WTC11 (cell line): Measurements from ENCODE around the gene TASL. TPM values are rescaled to one million over a fixed set of nuclear protein-coding genes. Genes with fewer than 3 reads are reported as not detected.
"Not testable (repeated sequence)": the region's sequence is repeated elsewhere in the genome, so short reads cannot be mapped to it uniquely, and the experiment has no call there.

Experiments used
- ATAC-seq: fragments of 200-7000 bp; cut with Tn5 transposase; 2 replicates; pipeline ENCODE4 v1.10.0; 2021; ENCODE audit warnings: mild to moderate bottlenecking, moderate library complexity
- CTCF ChIA-PET: fragments of 300-600 bp; sonication (Branson Sonifier 250); formaldehyde crosslinking; loops from one replicate; lab custom pipeline; 2021; ENCODE audit warnings: antibody characterized with exemption; lab: Charles Lee
- POLR2A ChIA-PET: fragments of 350-600 bp; sonication (Branson Sonifier 250); formaldehyde crosslinking; loops from one replicate; lab custom pipeline; 2021; ENCODE audit warnings: antibody characterized with exemption; lab: Charles Lee
- DNase-seq: peaks from one replicate; pipeline ENCODE4 v3.0.0; 2021; ENCODE audit warnings: low spot score
- H3K27ac Mint-ChIP-seq: 2 replicates; pipeline ENCODE4 v1.8.0; 2021; ENCODE audit warnings: mixed read lengths
- H3K27me3 Mint-ChIP-seq: 2 replicates; pipeline ENCODE4 v1.8.0; 2021; ENCODE audit warnings: low read depth, mild to moderate bottlenecking, moderate library complexity, mixed read lengths
- H3K36me3 Mint-ChIP-seq: 2 replicates; pipeline ENCODE4 v1.8.0; 2021; ENCODE audit warnings: mixed read lengths
- H3K4me1 Mint-ChIP-seq: 2 replicates; pipeline ENCODE4 v1.8.0; 2022; ENCODE audit warnings: mixed read lengths
- H3K4me3 Mint-ChIP-seq: 2 replicates; pipeline ENCODE4 v1.8.0; 2021; ENCODE audit warnings: mild to moderate bottlenecking, moderate library complexity, mixed read lengths
- H3K9me3 Mint-ChIP-seq: 2 replicates; pipeline ENCODE4 v1.8.0; 2021; ENCODE audit warnings: mixed read lengths
- E2F4 ChIP-seq: sonication (generic); formaldehyde crosslinking; IDR thresholded peaks from 2 replicates; pipeline ENCODE4 v1.8.1; 2022; ENCODE audit warnings: low read depth, mild to moderate bottlenecking, moderate library complexity, missing genetic modification reagents, borderline replicate concordance
- ERG ChIP-seq: fragments of 250-450 bp; sonication (Bioruptor Pico); IDR thresholded peaks from 2 replicates; pipeline ENCODE4 v1.8.0; 2021; ENCODE audit warnings: mild to moderate bottlenecking
- ESRRA ChIP-seq: sonication (generic); formaldehyde crosslinking; IDR thresholded peaks from 2 replicates; pipeline ENCODE4 v1.8.1; 2022; ENCODE audit warnings: mild to moderate bottlenecking, missing genetic modification reagents, borderline replicate concordance
- GRHL2 ChIP-seq: fragments of 250-450 bp; sonication (Bioruptor Pico); IDR thresholded peaks from 2 replicates; pipeline ENCODE4 v1.8.0; 2022; ENCODE audit warnings: mild to moderate bottlenecking, moderate library complexity; ENCODE audit not compliant: insufficient replicate concordance, severe bottlenecking
- GTF2I ChIP-seq: fragments of 250-450 bp; sonication (Bioruptor Pico); conservative IDR thresholded peaks from 2 replicates; pipeline ENCODE4 v1.4.0; 2021; ENCODE audit warnings: mild to moderate bottlenecking
- HMGXB4 ChIP-seq: sonication (generic); formaldehyde crosslinking; IDR thresholded peaks from 2 replicates; pipeline ENCODE4 v1.8.1; 2023; ENCODE audit warnings: mild to moderate bottlenecking, moderate library complexity, missing genetic modification reagents
- IRF1 ChIP-seq: sonication (generic); formaldehyde crosslinking; IDR thresholded peaks from 2 replicates; pipeline ENCODE4 v1.8.0; 2023; ENCODE audit warnings: missing genetic modification reagents
- KAT7 ChIP-seq: sonication (generic); formaldehyde crosslinking; IDR thresholded peaks from 2 replicates; pipeline ENCODE4 v1.8.1; 2023; ENCODE audit warnings: missing genetic modification reagents, mild to moderate bottlenecking, borderline replicate concordance
- MAX ChIP-seq: sonication (generic); formaldehyde crosslinking; IDR thresholded peaks from 2 replicates; pipeline ENCODE4 v1.8.0; 2022; ENCODE audit warnings: mild to moderate bottlenecking, missing genetic modification reagents
- NFYB ChIP-seq: sonication (generic); formaldehyde crosslinking; conservative IDR thresholded peaks from 2 replicates; pipeline ENCODE4 v1.8.0; 2022; ENCODE audit warnings: low read depth, missing genetic modification reagents
- NR3C1 ChIP-seq: sonication (generic); formaldehyde crosslinking; conservative IDR thresholded peaks from 2 replicates; pipeline ENCODE4 v1.8.1; 2023; ENCODE audit warnings: low read depth, mild to moderate bottlenecking, missing genetic modification reagents
- RELA ChIP-seq: sonication (generic); formaldehyde crosslinking; IDR thresholded peaks from 2 replicates; pipeline ENCODE4 v1.8.1; 2022; ENCODE audit warnings: missing genetic modification reagents, mild to moderate bottlenecking, borderline replicate concordance
- TCF7 ChIP-seq: sonication (generic); formaldehyde crosslinking; IDR thresholded peaks from 2 replicates; pipeline ENCODE4 v1.8.0; 2022; ENCODE audit warnings: mild to moderate bottlenecking, low read depth, missing genetic modification reagents, moderate library complexity
- TEAD4 ChIP-seq: sonication (generic); formaldehyde crosslinking; IDR thresholded peaks from 2 replicates; pipeline ENCODE4 v1.8.0; 2022; ENCODE audit warnings: mild to moderate bottlenecking, missing genetic modification reagents
- ZBTB43 ChIP-seq: sonication (generic); formaldehyde crosslinking; IDR thresholded peaks from 2 replicates; pipeline ENCODE4 v1.8.1; 2023; ENCODE audit warnings: mild to moderate bottlenecking, missing genetic modification reagents
- ZNF532 ChIP-seq: fragments of 250-450 bp; sonication (Bioruptor Pico); IDR thresholded peaks from 2 replicates; pipeline ENCODE4 v1.9.0; 2021; ENCODE audit warnings: mild to moderate bottlenecking, borderline replicate concordance
- total RNA-seq: library from RNA; stranded (reverse); gene quantifications from 3 replicates; pipeline ENCODE4 v1.2.3, GENCODE V29; 2021

Gene TASL
- total RNA-seq, 1 experiment from 2014 or later = not detected

GRCh38 chrX:30607155-30607554 is 29.6 kb upstream of the TASL start (continued):
- TF ChIP-seq HMGXB4 = no peak
- no peak for TF ChIP-seq ZNF532 (CRISPR knock-in tag)
- no peak for TF ChIP-seq TCF7 (CRISPR knock-in tag)
- no peak for TF ChIP-seq RELA (CRISPR knock-in tag)
- no peak for TF ChIP-seq NR3C1 (CRISPR knock-in tag)
- TF ChIP-seq GTF2I (CRISPR knock-in tag) = no peak
- TF ChIP-seq ESRRA (CRISPR knock-in tag) = no peak
- TF ChIP-seq, all 79 proteins: peak for 0

GRCh38 chrX:30600269-30601176 is 23.0 kb upstream of the TASL start:
- H3K9me3 Mint-ChIP-seq, H3K36me3 Mint-ChIP-seq, H3K27me3 Mint-ChIP-seq, H3K27ac Mint-ChIP-seq, CTCF ChIA-PET, POLR2A ChIA-PET, H3K4me1 Mint-ChIP-seq, H3K4me3 Mint-ChIP-seq, ATAC-seq, DNase-seq: not testable (repeated sequence)

- ATAC-seq (no peak), DNase-seq (no peak)
- Mint-ChIP-seq H3K4me1 (no peaks in the 10 kb centered on the region; the same call in 1 of the 2 replicates), H3K9me3 (no peaks in the 10 kb centered on the region), H3K27ac (no peak overlapping the region), H3K4me3 (no peak overlapping the region), H3K36me3 (0 out of 2 replicates have a peak, but pooled peaks cover 3% of the 10 kb centered on the region), H3K27me3 (no peaks in the 10 kb centered on the region)
- ChIA-PET POLR2A (no interaction called here), CTCF (no interaction called here)
- no peak for TF ChIP-seq TEAD4 (CRISPR knock-in tag)
- TF ChIP-seq ERG (CRISPR knock-in tag) = no peak
- TF ChIP-seq GTF2I (CRISPR knock-in tag) = no peak
- no peak for TF ChIP-seq E2F4
- TF ChIP-seq ZBTB43 = no peak
- no peak for TF ChIP-seq IRF1 (CRISPR knock-in tag)
- TF ChIP-seq GRHL2 (CRISPR knock-in tag) = no peak
- no peak for TF ChIP-seq NFYB (CRISPR knock-in tag)
- TF ChIP-seq MAX = no peak
- no peak for TF ChIP-seq KAT7 (CRISPR knock-in tag)
Measured at GRCh38 chrX:30597216-30598012, 19.8 kb upstream of the TASL start.
